Testis (tissue), 2 donors: Measurements from ENCODE around the gene PRMT2.

Experiments
- CTCF ChIP-seq, 3 experiments: fragments of 450-650 bp in 2 of 3; fragments of 200-600 bp in 1 of 3; sonication (generic) in 1 of 3; IDR thresholded peaks; one replicate each; pipeline ENCODE4 v1.5.1; 2016 to 2019; ENCODE audit warnings: antibody characterized with exemption in 3 of 3, mild to moderate bottlenecking in 2 of 3, moderate library complexity in 1 of 3
- POLR2A ChIP-seq: fragments of 450-650 bp; IDR thresholded peaks from one replicate; pipeline ENCODE4 v1.6.1; 2017; ENCODE audit warnings: antibody characterized with exemption, mild to moderate bottlenecking, moderate library complexity

- TF ChIP-seq CTCF (IDR thresholded peaks at IDR 0.05) (no peak), POLR2A (no peak)
Observed at GRCh38 chr21:46668381-46668780, 32.9 kb downstream of the PRMT2 start.
